Activated CD4-positive, alpha-beta T cell treated with anti-CD3 and anti-CD28 coated beads for 36 hours (primary cell): ENCODE data around the gene POLR2B. TPM values are rescaled to one million over a fixed set of nuclear protein-coding genes. Genes with fewer than 3 reads are reported as not detected.
A peak's percentile ranks its signal among the peaks of the same experiment; 100 is the strongest.

Experiments
- ATAC-seq: fragments of 200-7000 bp; cut with Tn5 transposase; one replicate; pipeline ENCODE4 v1.10.0; 2021; ENCODE audit warnings: mild to moderate bottlenecking, moderate library complexity
- CTCF ChIA-PET: fragments of 350-600 bp; sonication (Branson Sonifier 250); formaldehyde crosslinking; loops from one replicate; lab custom pipeline; 2021; ENCODE audit warnings: antibody characterized with exemption; lab: Charles Lee
- POLR2A ChIA-PET: fragments of 350-600 bp; sonication (Branson Sonifier 250); formaldehyde crosslinking; loops from one replicate; lab custom pipeline; 2021; ENCODE audit warnings: antibody characterized with exemption, inconsistent platforms; lab: Charles Lee
- DNase-seq: peaks from one replicate; pipeline ENCODE4 v3.0.0-alpha.2; 2020
- H3K27ac Mint-ChIP-seq: one replicate; pipeline ENCODE4 v1.8.0; 2021; ENCODE audit warnings: mixed read lengths
- H3K27me3 Mint-ChIP-seq: one replicate; pipeline ENCODE4 v1.8.0; 2021; ENCODE audit warnings: mixed read lengths
- H3K36me3 Mint-ChIP-seq: one replicate; pipeline ENCODE4 v1.8.0; 2021; ENCODE audit warnings: low read depth, mixed read lengths
- H3K4me1 Mint-ChIP-seq: one replicate; pipeline ENCODE4 v1.8.0; 2021; ENCODE audit warnings: mixed read lengths
- H3K4me3 Mint-ChIP-seq: one replicate; pipeline ENCODE4 v1.8.0; 2021; ENCODE audit warnings: mild to moderate bottlenecking, moderate library complexity, mixed read lengths
- H3K9me3 Mint-ChIP-seq: one replicate; pipeline ENCODE4 v1.8.0; 2021; ENCODE audit warnings: low read depth, mixed read lengths
- intact Hi-C, 2 experiments: fragments of 100-400 bp; cut with DNase I in 1 of 2; cut with micrococcal nuclease in 1 of 2; formaldehyde crosslinking; loops; one replicate each; pipeline versions ENCODE4 v1.14.2 to v1.15.1; 2022 to 2024; cut with DNase I, micrococcal nuclease
- total RNA-seq, 2 experiments: library from RNA; stranded (reverse); gene quantifications; one replicate each; pipeline ENCODE4 v1.2.3, GENCODE V29; 2021

The POLR2B gene
- total RNA-seq, 2 experiments from 2014 or later, result 108 to 133 TPM

DNA sequence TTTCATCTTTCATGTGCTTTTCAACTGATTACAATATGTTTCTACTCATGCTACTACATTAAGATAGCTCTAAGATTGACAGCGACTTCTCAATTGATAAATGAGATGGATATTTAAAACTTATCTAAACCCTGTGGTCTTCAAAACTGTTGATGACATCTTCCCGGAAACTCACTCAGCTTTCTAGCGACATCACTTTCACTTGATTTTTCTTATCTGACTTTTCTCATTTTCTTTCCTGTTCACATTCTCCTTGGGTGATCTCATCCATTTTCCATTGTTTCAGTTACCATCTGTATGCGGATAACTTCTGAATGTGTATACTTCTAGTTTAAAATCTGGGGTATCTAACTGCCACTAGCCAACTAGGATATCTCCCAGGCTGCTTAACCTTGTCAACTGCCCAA is 3.1 kb downstream of the POLR2B start:
- POLR2A ChIA-PET, result interaction anchor here (0.6 to 0.7 kb wide), 2 partner anchors 38 to 546 kb away, joined by 4 to 5 read pairs; partner anchors contain the start of gene PAICS
- H3K9me3 Mint-ChIP-seq, result no peaks in the 10 kb centered on the region
- H3K4me1 Mint-ChIP-seq, result peaks cover 44% of the 10 kb centered on the region
- CTCF ChIA-PET, result interaction anchor here (0.6 to 1.0 kb wide), 2 partner anchors 8 to 75 kb away, joined by 3 read pairs; no protein-coding TSS in a partner anchor
- DNase-seq (no peak), ATAC-seq (no peak)
- H3K36me3 Mint-ChIP-seq, result peaks cover 46% of the 10 kb centered on the region
- no peaks in the 10 kb centered on the region for H3K27me3 Mint-ChIP-seq
- intact Hi-C loops, result no loop called here
- H3K27ac Mint-ChIP-seq, result peak overlapping the region; percentile 75
- peak overlapping the region; percentile 88 for H3K4me3 Mint-ChIP-seq

DNA sequence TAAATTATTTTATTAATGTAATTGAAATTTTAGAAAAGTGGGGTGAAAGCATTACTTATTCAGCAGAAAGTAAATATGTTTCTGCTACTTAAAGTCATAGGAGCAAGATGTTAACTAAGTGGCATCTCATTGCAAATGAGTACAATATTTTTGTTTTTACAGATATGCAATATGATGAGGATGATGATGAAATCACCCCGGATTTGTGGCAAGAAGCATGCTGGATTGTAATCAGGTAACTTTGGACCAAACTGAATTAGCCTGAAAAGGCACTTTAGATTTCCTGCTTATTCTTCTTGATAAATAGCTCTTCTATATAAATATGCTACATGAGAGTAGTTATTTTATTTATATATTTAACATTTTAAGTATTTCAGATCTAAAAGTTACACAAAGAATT is 7.5 kb downstream of the POLR2B start:
- ATAC-seq (no peak), DNase-seq (no peak)
- ChIA-PET CTCF (no interaction called here), POLR2A (no interaction called here)
- H3K4me1 Mint-ChIP-seq, result peaks cover 49% of the 10 kb centered on the region
- peaks cover 62% of the 10 kb centered on the region for H3K36me3 Mint-ChIP-seq
- H3K27me3 Mint-ChIP-seq, result no peaks in the 10 kb centered on the region
- intact Hi-C loops, result no loop called here
- H3K9me3 Mint-ChIP-seq, result no peaks in the 10 kb centered on the region
- no peak overlapping the region for H3K4me3 Mint-ChIP-seq
- H3K27ac Mint-ChIP-seq, result no peak overlapping the region

DNA sequence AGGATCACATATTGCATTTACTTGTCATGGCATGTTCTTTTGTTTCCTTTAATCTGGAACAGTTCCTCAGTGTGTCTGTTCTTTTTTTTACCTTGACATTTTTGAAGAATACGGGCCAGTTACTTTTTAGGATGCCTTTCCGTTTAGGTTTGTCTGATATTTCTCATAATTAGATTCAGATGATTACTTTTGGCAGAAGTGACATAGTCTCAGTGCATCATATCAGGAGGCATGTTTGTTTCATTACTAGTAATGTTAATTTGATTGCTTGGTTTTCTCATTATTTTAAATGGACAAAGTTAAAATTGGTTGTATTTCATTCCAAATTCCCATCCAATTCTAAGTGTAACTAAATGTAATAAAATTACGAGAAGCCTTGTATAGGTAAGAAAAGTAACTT is 8.3 kb downstream of the POLR2B start:
- H3K36me3 Mint-ChIP-seq, result peaks cover 63% of the 10 kb centered on the region
- no peak overlapping the region for H3K27ac Mint-ChIP-seq
- no peaks in the 10 kb centered on the region for H3K27me3 Mint-ChIP-seq
- H3K4me3 Mint-ChIP-seq, result no peak overlapping the region
- peaks cover 48% of the 10 kb centered on the region for H3K4me1 Mint-ChIP-seq
- intact Hi-C loops, result no loop called here
- POLR2A ChIA-PET, result no interaction called here
- H3K9me3 Mint-ChIP-seq, result no peaks in the 10 kb centered on the region
- DNase-seq, result no peak
- CTCF ChIA-PET, result no interaction called here
- ATAC-seq, result no peak

DNA sequence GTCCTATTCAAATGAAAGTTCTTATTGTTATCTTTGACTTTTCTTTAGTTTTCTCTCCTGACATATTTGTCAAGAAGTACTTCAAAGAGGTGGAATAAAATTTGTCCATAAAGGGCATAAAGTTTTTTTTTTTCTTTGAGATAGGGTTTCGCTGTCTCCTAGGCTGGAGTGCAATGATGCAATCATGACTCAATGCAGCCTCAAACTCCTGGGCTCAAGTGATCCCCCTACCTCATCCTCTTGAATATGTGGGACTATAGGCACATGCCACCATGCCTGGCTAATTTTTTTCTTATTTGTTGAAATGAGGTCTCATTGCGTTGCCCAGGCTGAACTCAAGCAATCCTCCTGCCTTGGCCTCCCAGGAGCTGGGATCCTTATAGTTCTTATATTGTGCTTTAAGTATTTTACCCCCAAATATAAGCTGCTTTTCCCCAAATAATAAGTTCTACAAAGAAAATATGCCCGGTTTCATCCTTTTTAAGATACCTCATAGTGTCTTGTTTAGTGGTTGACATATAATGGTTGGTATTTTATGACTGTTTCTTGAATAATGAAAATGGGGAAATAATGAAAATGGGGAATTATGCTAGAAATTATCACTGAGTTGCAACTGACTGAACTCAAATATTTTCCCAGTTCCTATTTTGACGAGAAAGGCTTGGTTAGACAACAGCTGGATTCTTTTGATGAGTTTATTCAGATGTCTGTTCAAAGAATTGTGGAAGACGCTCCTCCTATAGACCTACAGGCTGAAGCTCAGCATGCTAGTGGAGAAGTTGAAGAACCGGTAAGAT is 11.6 kb downstream of the POLR2B start:
- ATAC-seq (no peak), DNase-seq (no peak)
- H3K27me3 Mint-ChIP-seq, result no peaks in the 10 kb centered on the region
- peaks cover 74% of the 10 kb centered on the region for H3K36me3 Mint-ChIP-seq
- no peak overlapping the region for H3K4me3 Mint-ChIP-seq
- POLR2A ChIA-PET, result interaction anchor here (0.6 kb wide), 1 partner anchor 791 kb away, joined by 3 read pairs; no protein-coding TSS in a partner anchor
- intact Hi-C loops, result loop anchor here in 1 of 2 experiments (5.0 kb wide), 1 partner anchor 37 kb away; no protein-coding TSS in a partner anchor
- CTCF ChIA-PET, result interaction anchor here (0.6 to 0.8 kb wide), 2 partner anchors 9 kb away, joined by 3 read pairs; no protein-coding TSS in a partner anchor
- peaks cover 34% of the 10 kb centered on the region for H3K4me1 Mint-ChIP-seq
- no peaks in the 10 kb centered on the region for H3K9me3 Mint-ChIP-seq
- H3K27ac Mint-ChIP-seq, result peak overlapping the region; percentile 56

DNA sequence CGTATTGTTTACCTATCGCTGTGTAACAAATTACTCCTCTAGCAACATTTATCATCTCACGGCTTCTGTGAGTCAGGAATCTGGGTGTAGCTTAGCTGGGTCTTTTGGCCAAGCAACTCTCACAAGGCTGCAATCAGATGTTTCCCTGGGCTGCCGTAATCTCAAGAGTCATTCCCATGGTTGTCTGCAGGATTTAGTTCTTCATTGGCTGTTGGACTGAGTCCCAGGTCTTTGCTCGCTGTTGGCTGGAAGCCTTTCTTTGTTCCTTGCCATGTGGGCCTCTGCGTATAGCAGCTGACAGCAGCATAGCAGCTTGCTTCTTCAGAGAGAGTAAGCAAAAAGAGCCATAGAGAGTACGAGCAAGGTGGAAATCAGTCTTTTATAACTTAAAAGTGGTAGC is 16.8 kb downstream of the POLR2B start:
- CTCF ChIA-PET, result interaction anchor here (0.6 kb wide), 1 partner anchor 184 kb away, joined by 3 read pairs; no protein-coding TSS in a partner anchor
- Mint-ChIP-seq H3K27me3 (no peaks in the 10 kb centered on the region), H3K27ac (no peak overlapping the region), H3K4me3 (no peak overlapping the region), H3K9me3 (no peaks in the 10 kb centered on the region), H3K4me1 (peaks cover 24% of the 10 kb centered on the region), H3K36me3 (peaks cover 63% of the 10 kb centered on the region)
- DNase-seq (no peak), ATAC-seq (no peak)
- intact Hi-C loops, result no loop called here
- POLR2A ChIA-PET, result no interaction called here

DNA sequence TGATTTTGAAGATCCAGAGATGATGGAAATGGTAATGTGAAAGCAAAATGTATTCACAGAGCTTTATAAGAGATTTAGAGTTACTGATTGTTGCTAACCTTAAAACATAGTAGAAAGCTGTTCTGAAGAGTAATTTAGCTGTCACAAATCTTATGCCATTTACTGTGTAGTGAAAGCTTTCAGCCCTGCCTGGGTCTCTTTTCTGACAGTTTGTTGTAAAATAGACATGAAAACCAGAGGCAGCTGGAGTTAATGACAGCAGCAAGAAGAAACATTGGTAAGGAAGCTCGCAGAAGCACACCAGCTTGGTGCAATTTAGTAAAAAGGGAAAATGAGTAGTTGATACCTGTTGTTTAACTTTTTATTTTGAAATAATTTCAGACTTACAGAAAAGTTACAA is 21.1 kb downstream of the POLR2B start:
- peaks cover 52% of the 10 kb centered on the region for H3K36me3 Mint-ChIP-seq
- intact Hi-C loops, result no loop called here
- peaks cover 9% of the 10 kb centered on the region for H3K4me1 Mint-ChIP-seq
- H3K27me3 Mint-ChIP-seq, result no peaks in the 10 kb centered on the region
- ChIA-PET CTCF (interaction anchor here (0.7 to 1.0 kb wide), 2 partner anchors 9 to 230 kb away, joined by 3 read pairs; no protein-coding TSS in a partner anchor), POLR2A (interaction anchor here (0.6 kb wide), 1 partner anchor 35 kb away, joined by 4 read pairs; no protein-coding TSS in a partner anchor)
- no peak for DNase-seq
- H3K9me3 Mint-ChIP-seq, result no peaks in the 10 kb centered on the region
- H3K27ac Mint-ChIP-seq, result no peak overlapping the region
- no peak overlapping the region for H3K4me3 Mint-ChIP-seq
- ATAC-seq, result no peak

DNA sequence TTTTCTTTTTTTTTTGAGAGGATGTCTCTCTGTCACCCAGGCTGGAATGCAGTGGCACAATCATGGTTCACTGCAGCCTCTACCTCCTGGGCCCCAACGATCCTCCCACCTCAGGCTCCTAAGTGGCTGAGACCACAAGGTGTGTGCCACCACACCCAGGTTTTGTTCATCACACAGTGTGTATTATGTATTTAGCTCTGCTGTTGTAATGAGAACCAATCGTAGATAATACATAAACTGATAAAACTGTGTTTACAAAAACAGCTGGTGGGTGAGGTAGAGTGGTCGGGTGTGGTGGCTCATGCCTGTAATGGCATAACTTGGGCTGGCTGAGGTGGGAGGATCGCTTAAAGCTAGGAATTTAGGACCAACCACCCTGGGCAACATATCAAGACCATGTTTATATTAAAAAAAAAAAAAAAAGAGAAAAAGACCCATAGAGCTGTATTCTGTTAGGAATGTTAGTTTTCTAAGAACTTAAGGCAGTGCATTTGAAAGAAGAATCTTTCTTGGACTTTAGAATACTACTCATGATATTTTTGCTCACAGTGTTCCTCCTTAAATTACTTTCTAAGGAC is 34.9 kb downstream of the POLR2B start:
- peaks cover 44% of the 10 kb centered on the region for H3K36me3 Mint-ChIP-seq
- H3K27ac Mint-ChIP-seq, result no peak overlapping the region
- H3K27me3 Mint-ChIP-seq, result no peaks in the 10 kb centered on the region
- peaks cover 2% of the 10 kb centered on the region for H3K4me1 Mint-ChIP-seq
- no peak for ATAC-seq
- no peaks in the 10 kb centered on the region for H3K9me3 Mint-ChIP-seq
- H3K4me3 Mint-ChIP-seq, result no peak overlapping the region
- no peak for DNase-seq
- POLR2A ChIA-PET, result interaction anchor here (0.6 kb wide), 1 partner anchor 568 kb away, joined by 4 read pairs; no protein-coding TSS in a partner anchor
- intact Hi-C loops, result no loop called here
- CTCF ChIA-PET, result interaction anchor here (1.4 kb wide), 1 partner anchor 10 kb away, joined by 5 read pairs; no protein-coding TSS in a partner anchor

DNA sequence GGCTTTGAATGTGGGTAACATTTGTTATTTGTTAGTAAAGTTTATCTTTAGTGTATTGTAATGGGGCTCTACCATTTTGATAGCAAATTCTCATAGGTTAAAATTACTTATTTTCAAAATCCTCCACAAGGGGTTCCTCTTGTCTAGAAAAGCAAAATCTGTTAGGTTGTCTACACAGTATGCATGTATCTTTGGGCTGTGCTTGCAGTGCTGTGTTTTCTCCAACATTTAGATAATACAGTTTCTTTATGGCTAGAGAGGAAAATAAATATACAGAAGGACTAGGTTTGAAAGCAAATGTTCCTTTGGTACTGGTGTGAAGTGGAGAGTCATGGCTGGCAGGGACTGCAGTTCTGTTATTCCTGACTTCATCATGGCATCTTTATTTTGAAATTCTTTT is 40.3 kb downstream of the POLR2B start:
- CTCF ChIA-PET, result no interaction called here
- no peak for ATAC-seq
- Mint-ChIP-seq H3K4me3 (no peak overlapping the region), H3K36me3 (peaks cover 58% of the 10 kb centered on the region), H3K4me1 (peaks cover 2% of the 10 kb centered on the region), H3K9me3 (no peaks in the 10 kb centered on the region), H3K27me3 (no peaks in the 10 kb centered on the region), H3K27ac (no peak overlapping the region)
- no peak for DNase-seq
- intact Hi-C loops, result no loop called here
- POLR2A ChIA-PET, result no interaction called here

DNA sequence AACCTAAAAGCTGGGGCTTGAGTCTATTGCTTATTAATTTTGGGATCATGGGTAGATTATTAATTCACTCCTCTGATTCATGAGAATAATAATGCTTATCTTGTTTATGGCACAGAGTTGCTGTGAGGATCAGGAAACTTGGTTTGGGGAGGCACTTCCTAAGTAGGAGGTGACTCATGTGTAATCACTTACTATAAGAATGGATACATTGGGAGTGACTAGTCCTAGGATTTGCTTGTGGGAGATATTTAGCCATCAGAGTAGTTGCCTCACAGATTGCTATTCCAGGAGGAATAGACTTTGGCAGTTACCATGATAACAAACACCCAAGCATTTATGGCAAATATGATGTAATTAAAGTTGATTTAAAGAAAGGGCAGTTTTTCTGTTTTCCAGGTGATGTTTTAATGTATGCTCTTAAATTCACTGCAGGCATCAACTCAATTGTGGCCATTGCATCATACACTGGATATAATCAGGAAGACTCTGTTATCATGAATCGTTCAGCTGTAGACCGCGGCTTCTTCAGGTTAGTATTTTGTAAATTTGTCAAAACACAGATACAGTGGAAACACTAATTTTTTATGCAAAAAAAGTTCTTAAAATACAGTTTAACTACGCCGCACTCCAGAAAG is 41.9 kb downstream of the POLR2B start:
- ChIA-PET POLR2A (no interaction called here), CTCF (no interaction called here)
- H3K9me3 Mint-ChIP-seq, result no peaks in the 10 kb centered on the region
- peaks cover 68% of the 10 kb centered on the region for H3K36me3 Mint-ChIP-seq
- peak overlapping the region; percentile 45 for H3K27ac Mint-ChIP-seq
- H3K4me3 Mint-ChIP-seq, result no peak overlapping the region
- intact Hi-C loops, result no loop called here
- peaks cover 2% of the 10 kb centered on the region for H3K4me1 Mint-ChIP-seq
- DNase-seq (no peak), ATAC-seq (no peak)
- no peaks in the 10 kb centered on the region for H3K27me3 Mint-ChIP-seq

DNA sequence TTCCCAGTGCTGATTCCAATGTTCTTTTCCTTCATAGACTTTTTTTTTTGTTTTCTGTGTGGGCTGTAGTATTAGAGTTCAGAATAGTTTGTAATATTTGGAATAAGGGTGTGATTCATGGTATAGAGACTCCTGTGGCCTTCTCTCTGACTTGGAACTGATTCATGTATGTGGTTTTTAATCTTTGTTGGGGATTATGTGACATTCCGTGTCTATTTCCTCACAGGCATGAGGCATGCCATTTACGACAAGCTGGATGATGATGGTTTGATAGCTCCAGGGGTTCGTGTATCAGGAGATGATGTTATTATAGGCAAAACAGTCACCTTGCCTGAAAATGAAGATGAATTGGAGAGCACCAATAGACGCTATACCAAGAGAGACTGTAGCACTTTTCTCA is 44.4 kb downstream of the POLR2B start:
- ATAC-seq, result no peak
- Mint-ChIP-seq H3K4me1 (peaks cover 4% of the 10 kb centered on the region), H3K36me3 (peaks cover 66% of the 10 kb centered on the region), H3K27me3 (no peaks in the 10 kb centered on the region), H3K9me3 (no peaks in the 10 kb centered on the region), H3K4me3 (no peak overlapping the region), H3K27ac (peak overlapping the region; percentile 5)
- ChIA-PET POLR2A (no interaction called here), CTCF (interaction anchor here (0.8 kb wide), 1 partner anchor 9 kb away, joined by 5 read pairs; no protein-coding TSS in a partner anchor)
- DNase-seq, result no peak
- intact Hi-C loops, result no loop called here

DNA sequence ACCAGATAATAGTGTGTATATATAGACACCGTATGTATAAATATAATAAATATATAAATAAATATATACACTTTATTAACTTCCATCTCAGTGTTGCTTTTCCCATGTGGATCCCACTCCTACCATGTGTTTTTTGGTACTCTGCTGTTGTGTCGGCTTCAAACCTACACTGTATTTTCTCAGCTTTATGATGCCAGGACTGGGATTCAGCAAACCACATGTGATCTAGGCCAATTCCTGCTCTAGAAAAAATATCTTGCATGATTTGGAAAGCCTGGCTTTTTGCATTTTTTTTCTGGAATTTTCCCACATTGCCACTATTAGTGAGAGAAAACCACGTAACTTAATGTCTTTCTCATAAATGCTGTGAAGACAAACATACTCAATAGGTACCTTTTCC is 55.8 kb downstream of the POLR2B start:
- H3K27me3 Mint-ChIP-seq, result peaks cover 5% of the 10 kb centered on the region
- no peak for ATAC-seq
- POLR2A ChIA-PET, result interaction anchor here (0.6 kb wide), 1 partner anchor 35 kb away, joined by 4 read pairs; no protein-coding TSS in a partner anchor

More for the DNA sequence above, 55.8 kb downstream of the POLR2B start:
- H3K27ac Mint-ChIP-seq, result no peak overlapping the region
- H3K4me3 Mint-ChIP-seq, result no peak overlapping the region
- CTCF ChIA-PET, result interaction anchor here (0.5 kb wide), 1 partner anchor 306 kb away, joined by 3 read pairs; no protein-coding TSS in a partner anchor
- peaks cover 13% of the 10 kb centered on the region for H3K36me3 Mint-ChIP-seq
- intact Hi-C loops, result no loop called here
- no peak for DNase-seq
- no peaks in the 10 kb centered on the region for H3K9me3 Mint-ChIP-seq
- no peaks in the 10 kb centered on the region for H3K4me1 Mint-ChIP-seq
